ENCODE measurements around the gene LANCL3.

Gene LANCL3

GRCh38 chrX:37711991-37712390 lies 140.5 kb downstream of the LANCL3 start:
- DNase-seq (ENCODE audit: low read depth in 1 of 2, low spot score in 1 of 2): no peak
- Histone ChIP-seq H3K27ac (replicated peaks) (no peak overlapping the region), H3K4me3 (replicated peaks; ENCODE audit: insufficient read depth, low read length) (no peak overlapping the region), H3K27me3 (ENCODE audit: insufficient read depth, poor library complexity, severe bottlenecking) (peaks cover 5% of the 10 kb centered on the region)
- TF ChIP-seq CTCF (IDR thresholded peaks at IDR 0.05; ENCODE audit: insufficient read depth, low read length) (no peak), REST (IDR thresholded peaks at IDR 0.05; ENCODE audit: insufficient replicate concordance, low read depth) (no peak), GABPA (IDR thresholded peaks at IDR 0.05; ENCODE audit: low read depth) (no peak), POLR2AphosphoS5 (IDR thresholded peaks at IDR 0.05; ENCODE audit: low read depth) (no peak)

- peaks cover 5% of the 10 kb centered on the region for H3K27me3 ChIP-seq (ENCODE audit: insufficient read depth, poor library complexity, severe bottlenecking)
- no peak for DNase-seq (ENCODE audit: low read depth in 1 of 2, low spot score in 1 of 2)
- H3K4me3 ChIP-seq (replicated peaks; ENCODE audit: insufficient read depth, low read length): no peak overlapping the region
- TF ChIP-seq CTCF (IDR thresholded peaks at IDR 0.05; ENCODE audit: insufficient read depth, low read length) (no peak), REST (IDR thresholded peaks at IDR 0.05; ENCODE audit: insufficient replicate concordance, low read depth) (no peak)
- H3K27ac ChIP-seq (replicated peaks): no peak overlapping the region
Observed at GRCh38 chrX:37712458-37712857, 141.0 kb downstream of the LANCL3 start.

GRCh38 chrX:37714479-37714878 lies 143.0 kb downstream of the LANCL3 start:
- Histone ChIP-seq H3K27ac (replicated peaks) (no peak overlapping the region), H3K4me3 (replicated peaks; ENCODE audit: insufficient read depth, low read length) (no peak overlapping the region), H3K27me3 (ENCODE audit: insufficient read depth, poor library complexity, severe bottlenecking) (peaks cover 3% of the 10 kb centered on the region)
- DNase-seq (ENCODE audit: low read depth in 1 of 2, low spot score in 1 of 2): no peak
- TF ChIP-seq POLR2AphosphoS5 (IDR thresholded peaks at IDR 0.05; ENCODE audit: low read depth): no peak
- no peak for TF ChIP-seq GABPA (IDR thresholded peaks at IDR 0.05; ENCODE audit: low read depth)
- no peak for TF ChIP-seq REST (IDR thresholded peaks at IDR 0.05; ENCODE audit: insufficient replicate concordance, low read depth)
- no peak for TF ChIP-seq CTCF (IDR thresholded peaks at IDR 0.05; ENCODE audit: insufficient read depth, low read length)
- TF ChIP-seq SPI1 (IDR thresholded peaks at IDR 0.05; ENCODE audit: borderline replicate concordance, low read depth): no peak

Data from HL-60 (cell line).